ENCODE results near the gene RRP15.

DNA sequence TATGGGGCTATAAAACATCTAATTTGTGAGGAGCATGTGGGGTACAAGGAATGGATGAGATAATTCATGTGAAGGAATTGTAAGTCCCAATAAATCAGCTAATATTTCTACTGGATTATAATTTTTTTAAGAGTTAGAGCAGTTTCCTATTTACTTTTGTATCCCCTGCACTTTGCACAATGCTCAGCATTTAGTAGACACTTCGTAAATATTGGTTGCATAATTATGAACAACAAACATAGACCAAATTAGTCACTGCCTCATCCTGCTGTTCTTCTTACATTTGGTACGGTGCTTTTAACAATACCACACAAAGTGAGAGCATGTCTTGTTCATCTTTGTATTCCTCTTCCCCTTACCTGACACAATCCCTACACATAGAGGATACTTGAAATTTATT lies 27.1 kb upstream of the RRP15 start:
- TF ChIP-seq, protein P1, sequence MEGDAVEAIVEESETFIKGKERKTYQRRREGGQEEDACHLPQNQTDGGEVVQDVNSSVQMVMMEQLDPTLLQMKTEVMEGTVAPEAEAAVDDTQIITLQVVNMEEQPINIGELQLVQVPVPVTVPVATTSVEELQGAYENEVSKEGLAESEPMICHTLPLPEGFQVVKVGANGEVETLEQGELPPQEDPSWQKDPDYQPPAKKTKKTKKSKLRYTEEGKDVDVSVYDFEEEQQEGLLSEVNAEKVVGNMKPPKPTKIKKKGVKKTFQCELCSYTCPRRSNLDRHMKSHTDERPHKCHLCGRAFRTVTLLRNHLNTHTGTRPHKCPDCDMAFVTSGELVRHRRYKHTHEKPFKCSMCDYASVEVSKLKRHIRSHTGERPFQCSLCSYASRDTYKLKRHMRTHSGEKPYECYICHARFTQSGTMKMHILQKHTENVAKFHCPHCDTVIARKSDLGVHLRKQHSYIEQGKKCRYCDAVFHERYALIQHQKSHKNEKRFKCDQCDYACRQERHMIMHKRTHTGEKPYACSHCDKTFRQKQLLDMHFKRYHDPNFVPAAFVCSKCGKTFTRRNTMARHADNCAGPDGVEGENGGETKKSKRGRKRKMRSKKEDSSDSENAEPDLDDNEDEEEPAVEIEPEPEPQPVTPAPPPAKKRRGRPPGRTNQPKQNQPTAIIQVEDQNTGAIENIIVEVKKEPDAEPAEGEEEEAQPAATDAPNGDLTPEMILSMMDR (conservative IDR thresholded peaks at IDR 0.05; ENCODE audit: low read depth, low read length), result no peak
- TF ChIP-seq EZH2 (IDR thresholded peaks at IDR 0.05; ENCODE audit: low read length, unreplicated experiment) (no peak), EZH2phosphoT487 (IDR thresholded peaks at IDR 0.05; ENCODE audit: borderline replicate concordance, low read length) (no peak)

Measured in PC-3 (cell line).